Measurements from ENCODE around the gene ANKRD12.

DNA sequence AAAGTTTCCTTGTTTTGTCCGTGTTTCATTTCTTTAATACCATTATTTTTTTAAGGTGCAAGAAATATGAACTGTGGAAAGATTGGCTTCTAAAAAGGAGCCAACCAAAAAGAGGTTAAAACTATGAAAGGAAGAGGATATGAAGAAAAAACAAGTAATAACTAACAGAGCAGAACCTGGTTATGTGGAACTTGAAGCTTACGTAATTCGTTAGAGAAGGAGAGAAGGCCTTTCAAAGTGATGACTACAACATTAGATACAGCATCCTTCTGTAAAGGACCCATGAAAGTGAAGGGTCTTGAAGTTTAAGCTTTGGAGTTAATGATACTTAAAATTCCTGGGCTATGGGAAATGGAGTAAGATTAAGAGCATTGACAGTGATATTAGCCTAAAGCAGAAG is 84.5 kb downstream of the ANKRD12 start:
- TF ChIP-seq, protein P1, sequence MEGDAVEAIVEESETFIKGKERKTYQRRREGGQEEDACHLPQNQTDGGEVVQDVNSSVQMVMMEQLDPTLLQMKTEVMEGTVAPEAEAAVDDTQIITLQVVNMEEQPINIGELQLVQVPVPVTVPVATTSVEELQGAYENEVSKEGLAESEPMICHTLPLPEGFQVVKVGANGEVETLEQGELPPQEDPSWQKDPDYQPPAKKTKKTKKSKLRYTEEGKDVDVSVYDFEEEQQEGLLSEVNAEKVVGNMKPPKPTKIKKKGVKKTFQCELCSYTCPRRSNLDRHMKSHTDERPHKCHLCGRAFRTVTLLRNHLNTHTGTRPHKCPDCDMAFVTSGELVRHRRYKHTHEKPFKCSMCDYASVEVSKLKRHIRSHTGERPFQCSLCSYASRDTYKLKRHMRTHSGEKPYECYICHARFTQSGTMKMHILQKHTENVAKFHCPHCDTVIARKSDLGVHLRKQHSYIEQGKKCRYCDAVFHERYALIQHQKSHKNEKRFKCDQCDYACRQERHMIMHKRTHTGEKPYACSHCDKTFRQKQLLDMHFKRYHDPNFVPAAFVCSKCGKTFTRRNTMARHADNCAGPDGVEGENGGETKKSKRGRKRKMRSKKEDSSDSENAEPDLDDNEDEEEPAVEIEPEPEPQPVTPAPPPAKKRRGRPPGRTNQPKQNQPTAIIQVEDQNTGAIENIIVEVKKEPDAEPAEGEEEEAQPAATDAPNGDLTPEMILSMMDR (conservative IDR thresholded peaks at IDR 0.05) = no peak
- no peak for TF ChIP-seq EZH2 (IDR thresholded peaks at IDR 0.05; ENCODE audit: low read depth)

Data from PC-9 (cell line).